ENCODE results near the gene GPC6. TPM values are rescaled to one million over a fixed set of nuclear protein-coding genes. Genes with fewer than 3 reads are reported as not detected.
A peak's percentile ranks its signal among the peaks of the same experiment; 100 is the strongest.

The GPC6 gene
- total RNA-seq, 2 donors from 2014 or later = 1.6 to 4.0 TPM

DNA sequence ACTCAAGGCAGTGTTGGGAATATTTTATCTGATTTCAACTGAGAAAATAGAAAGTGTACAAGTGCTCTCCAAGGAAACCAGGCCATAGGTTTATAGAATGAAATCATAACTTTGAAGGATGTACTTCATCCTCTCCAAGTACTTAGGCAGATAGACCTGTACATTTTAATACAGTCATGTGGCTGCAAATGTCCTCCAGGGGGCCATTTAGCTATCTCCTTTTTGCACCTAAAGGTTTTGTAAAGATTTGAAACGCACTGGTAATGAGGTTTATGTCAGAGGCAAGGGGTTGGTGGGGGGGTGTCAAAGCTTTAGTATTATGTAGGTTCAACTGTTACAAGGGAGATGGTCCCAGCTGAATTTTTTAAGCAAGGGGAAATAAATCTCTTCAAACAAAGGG is 888.4 kb downstream of the GPC6 start:
- no peak for TF ChIP-seq POLR2A (IDR thresholded peaks at IDR 0.05)
- TF ChIP-seq, protein P1, sequence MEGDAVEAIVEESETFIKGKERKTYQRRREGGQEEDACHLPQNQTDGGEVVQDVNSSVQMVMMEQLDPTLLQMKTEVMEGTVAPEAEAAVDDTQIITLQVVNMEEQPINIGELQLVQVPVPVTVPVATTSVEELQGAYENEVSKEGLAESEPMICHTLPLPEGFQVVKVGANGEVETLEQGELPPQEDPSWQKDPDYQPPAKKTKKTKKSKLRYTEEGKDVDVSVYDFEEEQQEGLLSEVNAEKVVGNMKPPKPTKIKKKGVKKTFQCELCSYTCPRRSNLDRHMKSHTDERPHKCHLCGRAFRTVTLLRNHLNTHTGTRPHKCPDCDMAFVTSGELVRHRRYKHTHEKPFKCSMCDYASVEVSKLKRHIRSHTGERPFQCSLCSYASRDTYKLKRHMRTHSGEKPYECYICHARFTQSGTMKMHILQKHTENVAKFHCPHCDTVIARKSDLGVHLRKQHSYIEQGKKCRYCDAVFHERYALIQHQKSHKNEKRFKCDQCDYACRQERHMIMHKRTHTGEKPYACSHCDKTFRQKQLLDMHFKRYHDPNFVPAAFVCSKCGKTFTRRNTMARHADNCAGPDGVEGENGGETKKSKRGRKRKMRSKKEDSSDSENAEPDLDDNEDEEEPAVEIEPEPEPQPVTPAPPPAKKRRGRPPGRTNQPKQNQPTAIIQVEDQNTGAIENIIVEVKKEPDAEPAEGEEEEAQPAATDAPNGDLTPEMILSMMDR (IDR thresholded peaks at IDR 0.05) = no peak
- Histone ChIP-seq H3K27me3 (no peaks in the 10 kb centered on the region), H3K9me3 (no peaks in the 10 kb centered on the region), H3K4me1 (peaks cover 9% of the 10 kb centered on the region), H3K36me3 (replicated peaks in 1 of 2; ENCODE audit: insufficient read depth in 1 of 2, low read depth in 2 of 2) (no peaks in the 10 kb centered on the region), H3K27ac (no peak overlapping the region), H3K4me3 (no peak overlapping the region)
- DNase-seq = no peak
- no peak for ATAC-seq
- WGBS, 2 donors = 72 to 77% methylated on average over 1 of the region's 1 CpG
- intact Hi-C loops (cut with DNase I) = no loop called here

DNA sequence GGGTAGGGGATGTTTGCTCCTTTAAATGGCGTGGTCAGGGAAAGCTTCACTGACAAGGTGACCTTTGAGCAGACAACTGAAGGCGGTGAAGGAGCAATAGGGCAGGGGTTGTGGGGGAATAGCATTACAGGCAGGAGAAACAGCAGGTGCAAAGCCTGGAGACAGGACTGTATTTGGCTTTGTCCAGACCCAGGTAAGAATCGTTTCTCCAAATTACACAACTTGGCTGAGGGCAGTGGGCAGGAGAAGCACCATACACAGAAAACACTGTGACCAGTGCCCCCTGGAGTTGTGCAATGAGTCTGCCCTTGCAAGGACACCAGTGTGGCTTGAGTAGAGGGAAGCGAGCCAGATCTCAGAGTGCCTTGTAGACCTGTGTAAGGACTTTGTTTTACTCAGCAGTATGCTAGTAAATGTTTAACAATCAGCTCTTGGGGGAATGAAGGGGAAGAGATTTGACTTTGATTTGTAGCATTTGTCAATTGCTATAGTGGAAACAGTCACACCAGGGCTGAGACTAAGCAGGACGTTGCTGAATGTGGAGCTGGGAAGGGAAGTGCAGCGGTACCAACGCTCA is 892.8 kb downstream of the GPC6 start:
- ATAC-seq = peak; percentile 76
- Histone ChIP-seq H3K27me3 (no peaks in the 10 kb centered on the region), H3K27ac (peak overlapping the region in 3 of 4 donors; percentile 0 to 31 (median 7)), H3K36me3 (replicated peaks in 1 of 2; ENCODE audit: insufficient read depth in 1 of 2, low read depth in 2 of 2) (no peaks in the 10 kb centered on the region), H3K4me1 (peaks cover 23% of the 10 kb centered on the region), H3K9me3 (no peaks in the 10 kb centered on the region), H3K4me3 (no peak overlapping the region)
- peak; percentile 34 to 64 (median 54) for DNase-seq
- no peak for TF ChIP-seq POLR2A (IDR thresholded peaks at IDR 0.05)
- TF ChIP-seq, protein P1 (IDR thresholded peaks at IDR 0.05) = peak in 3 of 7 experiments; percentile 27 to 42 (median 40)
- WGBS, 2 donors = 17 to 23% methylated on average over 7 of the region's 7 CpGs
- intact Hi-C loops (cut with DNase I) = no loop called here

DNA sequence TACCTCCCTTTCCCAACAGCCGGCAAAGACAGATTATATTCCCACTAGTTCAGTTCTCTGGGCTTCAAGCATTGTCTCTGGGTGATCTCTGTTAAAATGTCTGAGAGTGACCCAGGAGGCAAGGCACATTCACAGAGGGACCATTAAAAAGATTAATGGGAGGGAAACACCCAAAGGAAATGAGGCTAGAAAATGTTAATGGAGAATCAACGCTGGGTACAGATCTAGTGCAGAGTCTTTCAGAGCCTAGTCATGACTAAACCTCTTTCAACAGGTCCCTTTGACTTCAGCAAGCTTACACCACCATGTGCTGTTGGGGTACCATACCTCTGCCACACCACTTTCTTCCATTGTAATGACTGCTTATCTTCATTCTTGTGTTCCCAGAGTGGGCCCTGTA is 894.3 kb downstream of the GPC6 start:
- Histone ChIP-seq H3K27ac (peak overlapping the region in 2 of 4 donors; percentile 6 to 18), H3K27me3 (no peaks in the 10 kb centered on the region), H3K4me3 (no peak overlapping the region), H3K36me3 (replicated peaks in 1 of 2; ENCODE audit: insufficient read depth in 1 of 2, low read depth in 2 of 2) (no peaks in the 10 kb centered on the region), H3K9me3 (no peaks in the 10 kb centered on the region), H3K4me1 (peaks cover 23% of the 10 kb centered on the region)
- intact Hi-C loops (cut with DNase I) = no loop called here
- WGBS, 2 donors = 38% methylated on average over 2 of the region's 2 CpGs
- TF ChIP-seq, protein P1 (IDR thresholded peaks at IDR 0.05) = no peak
- no peak for TF ChIP-seq POLR2A (IDR thresholded peaks at IDR 0.05)
- ATAC-seq = no peak
- DNase-seq = no peak

DNA sequence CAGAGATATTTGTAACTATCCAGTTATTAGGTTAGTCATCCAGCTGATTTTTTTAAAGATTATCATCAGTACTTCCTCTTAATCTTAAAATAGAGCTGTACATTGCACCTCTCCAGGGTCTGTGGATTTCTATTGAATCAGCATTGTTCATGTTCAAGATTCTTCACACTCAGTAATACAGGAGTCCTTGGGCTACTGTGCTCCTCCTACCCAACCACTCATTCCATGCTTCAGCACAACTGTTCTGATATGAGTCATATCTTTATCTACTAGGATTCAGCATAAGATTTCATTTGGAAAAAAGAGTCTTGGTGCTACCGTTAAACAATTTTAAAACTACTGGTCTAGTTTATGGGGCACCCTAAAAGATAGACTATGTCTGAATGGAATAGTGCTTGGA is 895.1 kb downstream of the GPC6 start:
- no peak for ATAC-seq

More for the DNA sequence above, 895.1 kb downstream of the GPC6 start:
- no peaks in the 10 kb centered on the region for H3K27me3 ChIP-seq
- no peak for DNase-seq
- H3K36me3 ChIP-seq (replicated peaks in 1 of 2; ENCODE audit: insufficient read depth in 1 of 2, low read depth in 2 of 2) = no peaks in the 10 kb centered on the region
- no peak overlapping the region for H3K27ac ChIP-seq
- intact Hi-C loops (cut with DNase I) = no loop called here
- TF ChIP-seq, protein P1 (IDR thresholded peaks at IDR 0.05) = no peak
- TF ChIP-seq POLR2A (IDR thresholded peaks at IDR 0.05) = no peak
- 57 to 59% methylated on average over 1 of the region's 1 CpG for WGBS, 2 donors
- H3K4me3 ChIP-seq = no peak overlapping the region
- peaks cover 23% of the 10 kb centered on the region for H3K4me1 ChIP-seq
- H3K9me3 ChIP-seq = no peaks in the 10 kb centered on the region
